Body of pancreas (tissue), 4 donors: Measurements from ENCODE around the gene TRAF5. TPM values are rescaled to one million over a fixed set of nuclear protein-coding genes. Genes with fewer than 3 reads are reported as not detected.

Experiments used
- ATAC-seq: fragments of 150-250 bp; one replicate; pipeline ENCODE4 v1.9.1; 2016
- DNase-seq, 4 donors: peaks; one replicate each; pipeline ENCODE4 v3.0.0-alpha.2; 2019
- H3K27ac ChIP-seq, 4 donors: fragments of 200-600 bp; sonication (generic); 1 replicate in 3 of 4; 2 replicates in 1 of 4; pipeline versions ENCODE4 v1.5.1 to v1.6.1; 2016 to 2019; ENCODE audit warnings: mild to moderate bottlenecking in 1 of 4, mixed read lengths in 1 of 4, moderate library complexity in 1 of 4
- H3K27me3 ChIP-seq, 2 donors: fragments of 200-600 bp; sonication (generic); one replicate each; pipeline ENCODE4 v1.6.0; 2016; ENCODE audit warnings: mild to moderate bottlenecking in 1 of 2
- H3K36me3 ChIP-seq, 2 donors: fragments of 200-600 bp; sonication (generic); replicated peaks in 1 of 2; 2 replicates each; pipeline ENCODE4 v1.5.1; 2016; ENCODE audit warnings: low read depth in 2 of 2; ENCODE audit not compliant: insufficient read depth in 1 of 2
- H3K4me1 ChIP-seq: fragments of 200-600 bp; sonication (generic); one replicate; pipeline ENCODE4 v1.6.0; 2016
- H3K4me3 ChIP-seq, 2 donors: fragments of 200-600 bp; sonication (generic); 1 replicate in 1 of 2; 2 replicates in 1 of 2; pipeline ENCODE4 v1.5.1; 2016 to 2019
- H3K9me3 ChIP-seq, 3 donors: fragments of 200-600 bp; sonication (generic); 1 replicate in 2 of 3; 2 replicates in 1 of 3; pipeline ENCODE4 v1.5.1; 2016
- POLR2A ChIP-seq, 3 donors: fragments of 450-650 bp; IDR thresholded peaks; one replicate each; pipeline ENCODE4 v1.6.1; 2016; ENCODE audit warnings: antibody characterized with exemption in 3 of 3, mild to moderate bottlenecking in 2 of 3
- WGBS, 2 donors: methylation state at CpG; one replicate each; pipeline ENCODE4 v1.1.5; 2017; 5-methylcytosine and 5-hydroxymethylcytosine counted together
- intact Hi-C: fragments of 100-400 bp; cut with DNase I; formaldehyde crosslinking; loops from one replicate; pipeline ENCODE4 v1.15.1; 2023
- total RNA-seq, 2 donors: library from RNA; depleted of rRNA; stranded (reverse); fragments of >200 nt; gene quantifications; one replicate each; pipeline ENCODE4 v1.1.0, GENCODE V29; 2016
- TF ChIP-seq, protein P1 (sequence below), 7 experiments: fragments of 450-650 bp in 4 of 7; fragments of 200-600 bp in 3 of 7; sonication (generic) in 3 of 7; IDR thresholded peaks; one replicate each; pipeline ENCODE4 v1.5.1; 2016 to 2019; ENCODE audit warnings: antibody characterized with exemption in 7 of 7

Gene TRAF5
- total RNA-seq, 2 donors from 2014 or later: 35.6 to 37.6 TPM

DNA sequence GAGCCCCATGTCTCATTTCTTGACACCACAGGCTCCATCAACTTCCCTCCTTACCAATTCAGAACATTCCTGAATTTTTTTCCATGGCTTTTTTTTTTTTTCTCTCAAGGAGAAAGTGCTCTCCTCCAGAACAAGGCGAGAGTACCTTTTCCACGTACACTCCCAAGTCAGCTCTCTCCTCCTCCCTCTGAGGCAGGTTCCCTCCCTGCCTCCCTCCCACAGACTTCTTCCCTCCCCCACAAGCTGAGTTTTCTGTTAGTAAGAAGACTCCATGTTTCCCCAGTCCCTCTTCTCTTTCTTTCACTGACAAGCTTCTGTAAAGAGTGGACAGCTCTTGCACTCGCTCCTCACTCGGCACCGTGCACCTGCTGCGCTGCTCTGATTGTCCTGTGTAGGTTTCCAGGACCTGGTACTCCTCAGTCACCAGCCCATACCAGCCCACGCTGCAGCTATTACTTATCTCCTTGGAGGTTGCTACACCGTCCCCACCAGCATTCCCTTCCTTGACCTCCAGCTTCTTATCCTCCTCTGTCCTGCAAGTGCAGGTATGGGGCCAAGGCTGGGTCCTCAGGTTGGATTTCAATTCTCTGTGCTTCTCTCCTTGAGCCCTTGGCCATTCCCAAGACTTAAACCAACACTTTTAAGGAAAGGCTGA is 3.8 kb downstream of the TRAF5 start:
- Histone ChIP-seq H3K4me3 (no peak overlapping the region), H3K27ac (peak overlapping the region in 3 of 4 donors; percentile 85 to 97 (median 87)), H3K9me3 (no peaks in the 10 kb centered on the region), H3K36me3 (no peaks in the 10 kb centered on the region), H3K4me1 (peaks cover 88% of the 10 kb centered on the region), H3K27me3 (no peaks in the 10 kb centered on the region)
- DNase-seq (peak in 1 of 4 donors; percentile 9), ATAC-seq (no peak)
- TF ChIP-seq, protein P1, sequence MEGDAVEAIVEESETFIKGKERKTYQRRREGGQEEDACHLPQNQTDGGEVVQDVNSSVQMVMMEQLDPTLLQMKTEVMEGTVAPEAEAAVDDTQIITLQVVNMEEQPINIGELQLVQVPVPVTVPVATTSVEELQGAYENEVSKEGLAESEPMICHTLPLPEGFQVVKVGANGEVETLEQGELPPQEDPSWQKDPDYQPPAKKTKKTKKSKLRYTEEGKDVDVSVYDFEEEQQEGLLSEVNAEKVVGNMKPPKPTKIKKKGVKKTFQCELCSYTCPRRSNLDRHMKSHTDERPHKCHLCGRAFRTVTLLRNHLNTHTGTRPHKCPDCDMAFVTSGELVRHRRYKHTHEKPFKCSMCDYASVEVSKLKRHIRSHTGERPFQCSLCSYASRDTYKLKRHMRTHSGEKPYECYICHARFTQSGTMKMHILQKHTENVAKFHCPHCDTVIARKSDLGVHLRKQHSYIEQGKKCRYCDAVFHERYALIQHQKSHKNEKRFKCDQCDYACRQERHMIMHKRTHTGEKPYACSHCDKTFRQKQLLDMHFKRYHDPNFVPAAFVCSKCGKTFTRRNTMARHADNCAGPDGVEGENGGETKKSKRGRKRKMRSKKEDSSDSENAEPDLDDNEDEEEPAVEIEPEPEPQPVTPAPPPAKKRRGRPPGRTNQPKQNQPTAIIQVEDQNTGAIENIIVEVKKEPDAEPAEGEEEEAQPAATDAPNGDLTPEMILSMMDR (IDR thresholded peaks at IDR 0.05): no peak
- TF ChIP-seq POLR2A (IDR thresholded peaks at IDR 0.05): no peak
- intact Hi-C loops: no loop called here
- WGBS, 2 donors: 35 to 38% methylated on average over 8 of the region's 8 CpGs

DNA sequence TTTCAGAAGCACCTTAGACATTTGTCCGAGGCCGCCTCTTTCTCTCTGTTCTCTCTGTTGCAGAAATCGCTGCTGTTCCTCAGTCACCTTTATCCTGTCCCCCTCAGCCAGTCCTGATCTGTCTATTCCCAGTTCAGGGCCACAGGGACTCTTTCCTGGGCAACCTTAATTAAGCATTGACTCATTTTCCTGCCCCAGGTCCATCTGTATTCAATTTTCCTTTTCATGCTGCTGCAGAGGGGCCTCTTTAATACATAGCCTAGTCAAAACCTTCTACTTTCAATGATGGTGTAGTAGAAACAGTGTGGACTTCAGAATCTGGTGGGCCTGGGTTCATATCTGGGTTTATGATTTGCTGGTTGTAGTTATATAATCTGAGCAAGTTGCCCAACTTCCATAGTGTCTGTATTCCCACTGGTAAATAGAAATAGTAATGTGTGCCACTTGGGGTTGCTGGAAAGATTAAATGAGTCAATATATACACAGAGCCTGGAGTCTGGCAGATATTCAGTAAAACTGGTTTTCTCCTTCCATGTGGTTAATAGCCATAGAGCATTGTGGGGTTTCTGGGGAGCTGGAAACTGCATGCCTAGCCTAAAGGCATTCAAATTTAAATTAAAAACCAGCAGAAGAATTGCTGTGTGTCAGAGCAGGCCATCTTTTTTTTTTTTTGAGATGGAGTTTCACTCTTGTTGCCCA is 4.5 kb downstream of the TRAF5 start:
- Histone ChIP-seq H3K36me3 (no peaks in the 10 kb centered on the region), H3K27ac (peak overlapping the region; percentile 17 to 97 (median 86)), H3K9me3 (no peaks in the 10 kb centered on the region), H3K4me1 (peaks cover 88% of the 10 kb centered on the region), H3K27me3 (no peaks in the 10 kb centered on the region), H3K4me3 (no peak overlapping the region)
- intact Hi-C loops: no loop called here
- TF ChIP-seq, protein P1 (IDR thresholded peaks at IDR 0.05): no peak
- TF ChIP-seq POLR2A (IDR thresholded peaks at IDR 0.05): no peak
- ATAC-seq (no peak), DNase-seq (peak in 1 of 4 donors; percentile 16)
- WGBS, 2 donors: 84% methylated on average over 3 of the region's 3 CpGs

DNA sequence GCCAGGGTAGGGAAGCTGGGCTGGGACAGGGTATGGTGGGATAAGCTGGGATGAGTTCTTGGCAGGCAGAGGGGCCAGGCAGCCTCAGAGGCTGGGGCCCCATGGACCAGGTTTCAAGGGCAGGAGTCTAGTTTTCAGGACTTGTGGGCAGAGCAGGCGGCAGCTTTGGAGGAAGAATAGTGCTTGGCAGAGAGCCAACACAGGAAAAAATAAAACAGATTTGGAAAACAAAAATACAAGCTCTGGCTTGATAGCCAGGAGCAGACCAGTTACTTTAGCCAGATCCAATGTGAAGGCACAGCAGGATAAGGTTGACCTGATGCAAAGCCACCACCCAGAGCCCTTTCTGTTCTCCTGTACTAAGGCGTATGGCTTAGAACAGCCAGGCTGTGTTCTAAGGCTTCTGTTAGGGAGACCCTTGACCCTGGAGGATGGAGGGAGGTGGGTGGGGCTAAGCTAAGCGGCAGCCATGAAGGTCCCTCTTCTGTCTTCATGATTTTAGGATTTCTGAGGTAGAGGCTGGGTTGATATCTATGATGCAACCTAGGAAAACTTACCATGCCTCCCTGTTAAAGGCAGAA is 5.5 kb downstream of the TRAF5 start:
- DNase-seq (peak in 1 of 4 donors; percentile 10), ATAC-seq (no peak)
- 51 to 57% methylated on average over 3 of the region's 3 CpGs for WGBS, 2 donors
- no peaks in the 10 kb centered on the region for H3K9me3 ChIP-seq
- TF ChIP-seq, protein P1 (IDR thresholded peaks at IDR 0.05): no peak
- no peak for TF ChIP-seq POLR2A (IDR thresholded peaks at IDR 0.05)
- peaks cover 95% of the 10 kb centered on the region for H3K4me1 ChIP-seq
- no peak overlapping the region for H3K4me3 ChIP-seq
- no peaks in the 10 kb centered on the region for H3K27me3 ChIP-seq
- peak overlapping the region; percentile 25 to 97 (median 86) for H3K27ac ChIP-seq
- H3K36me3 ChIP-seq: no peaks in the 10 kb centered on the region
- intact Hi-C loops: no loop called here

DNA sequence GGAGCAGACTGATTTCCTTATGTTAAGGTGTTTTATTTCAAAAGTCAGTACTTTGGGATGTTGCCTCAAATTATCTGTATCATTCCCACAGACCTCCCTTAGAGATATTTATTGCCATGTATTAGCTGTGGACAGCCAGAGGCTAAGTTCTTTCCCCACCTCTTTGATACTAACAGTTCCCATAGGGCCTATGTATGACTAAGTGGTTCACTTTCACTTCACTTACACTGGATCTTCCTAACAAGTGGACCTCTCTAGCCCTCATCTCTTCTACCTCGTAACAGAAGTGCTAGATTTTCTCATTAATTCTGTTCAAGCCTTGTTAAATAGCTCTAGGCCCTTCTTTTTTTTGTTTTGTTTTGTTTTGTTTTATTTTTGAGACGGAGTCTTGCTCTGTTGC is 6.2 kb downstream of the TRAF5 start:
- TF ChIP-seq, protein P1 (IDR thresholded peaks at IDR 0.05): no peak
- no peak for TF ChIP-seq POLR2A (IDR thresholded peaks at IDR 0.05)
- no peaks in the 10 kb centered on the region for H3K36me3 ChIP-seq
- peaks cover 100% of the 10 kb centered on the region for H3K4me1 ChIP-seq
- no peaks in the 10 kb centered on the region for H3K27me3 ChIP-seq
- no peaks in the 10 kb centered on the region for H3K9me3 ChIP-seq
- H3K4me3 ChIP-seq: no peak overlapping the region
- ATAC-seq (no peak), DNase-seq (no peak)
- peak overlapping the region; percentile 65 to 87 (median 72) for H3K27ac ChIP-seq
- intact Hi-C loops: no loop called here
- WGBS, 2 donors: 86 to 91% methylated on average over 2 of the region's 2 CpGs
